Gastroesophageal sphincter (tissue), 3 donors: Measurements from ENCODE around the gene IPO9.

Experiments
- POLR2A ChIP-seq, 2 donors: fragments of 450-650 bp; IDR thresholded peaks; one replicate each; pipeline ENCODE4 v1.6.1; 2017; ENCODE audit warnings: antibody characterized with exemption in 2 of 2, mild to moderate bottlenecking in 2 of 2, moderate library complexity in 1 of 2
- TF ChIP-seq, protein P1 (sequence below), 4 experiments: fragments of 200-600 bp in 2 of 4; fragments of 450-650 bp in 2 of 4; sonication (generic) in 1 of 4; IDR thresholded peaks; one replicate each; pipeline ENCODE4 v1.5.1; 2017 to 2019; ENCODE audit warnings: antibody characterized with exemption in 4 of 4, mild to moderate bottlenecking in 2 of 4, moderate library complexity in 2 of 4

DNA sequence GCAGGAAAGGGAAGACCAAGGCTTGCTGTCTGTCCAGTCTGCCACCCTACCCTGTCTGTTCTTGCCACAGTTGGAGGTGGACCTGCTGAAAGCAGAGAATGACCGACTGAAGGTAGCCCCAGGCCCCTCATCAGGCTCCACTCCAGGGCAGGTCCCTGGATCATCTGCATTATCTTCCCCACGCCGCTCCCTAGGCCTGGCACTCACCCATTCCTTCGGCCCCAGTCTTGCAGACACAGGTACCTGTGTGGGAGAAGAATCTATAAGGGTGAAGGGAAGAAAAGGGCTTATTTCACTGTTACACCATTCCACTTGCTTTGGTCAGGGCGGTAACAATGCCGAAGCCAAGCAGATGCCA is 20.3 kb upstream of the IPO9 start:
- TF ChIP-seq, protein P1, sequence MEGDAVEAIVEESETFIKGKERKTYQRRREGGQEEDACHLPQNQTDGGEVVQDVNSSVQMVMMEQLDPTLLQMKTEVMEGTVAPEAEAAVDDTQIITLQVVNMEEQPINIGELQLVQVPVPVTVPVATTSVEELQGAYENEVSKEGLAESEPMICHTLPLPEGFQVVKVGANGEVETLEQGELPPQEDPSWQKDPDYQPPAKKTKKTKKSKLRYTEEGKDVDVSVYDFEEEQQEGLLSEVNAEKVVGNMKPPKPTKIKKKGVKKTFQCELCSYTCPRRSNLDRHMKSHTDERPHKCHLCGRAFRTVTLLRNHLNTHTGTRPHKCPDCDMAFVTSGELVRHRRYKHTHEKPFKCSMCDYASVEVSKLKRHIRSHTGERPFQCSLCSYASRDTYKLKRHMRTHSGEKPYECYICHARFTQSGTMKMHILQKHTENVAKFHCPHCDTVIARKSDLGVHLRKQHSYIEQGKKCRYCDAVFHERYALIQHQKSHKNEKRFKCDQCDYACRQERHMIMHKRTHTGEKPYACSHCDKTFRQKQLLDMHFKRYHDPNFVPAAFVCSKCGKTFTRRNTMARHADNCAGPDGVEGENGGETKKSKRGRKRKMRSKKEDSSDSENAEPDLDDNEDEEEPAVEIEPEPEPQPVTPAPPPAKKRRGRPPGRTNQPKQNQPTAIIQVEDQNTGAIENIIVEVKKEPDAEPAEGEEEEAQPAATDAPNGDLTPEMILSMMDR (IDR thresholded peaks at IDR 0.05), result no peak
- no peak for TF ChIP-seq POLR2A (IDR thresholded peaks at IDR 0.05)
